Peyer's patch (tissue), 4 donors: ENCODE results near the gene P2RY11. TPM values are rescaled to one million over a fixed set of nuclear protein-coding genes. Genes with fewer than 3 reads are reported as not detected.

Experiments used
- DNase-seq, 3 donors: peaks; one replicate each; pipeline ENCODE4 v3.0.0-alpha.2; 2017 to 2019
- H3K27ac ChIP-seq, 4 donors: fragments of 200-600 bp; sonication (generic); one replicate each; pipeline ENCODE4 v1.5.1; 2016 to 2019
- H3K27me3 ChIP-seq, 2 donors: fragments of 200-600 bp; sonication (generic); one replicate each; pipeline ENCODE4 v1.5.1; 2019
- H3K36me3 ChIP-seq, 3 donors: fragments of 200-600 bp; sonication (generic); one replicate each; pipeline ENCODE4 v1.5.1; 2016 to 2019
- H3K4me1 ChIP-seq, 4 donors: fragments of 200-600 bp; sonication (generic); one replicate each; pipeline ENCODE4 v1.5.1; 2016 to 2019
- H3K4me3 ChIP-seq, 4 donors: fragments of 200-600 bp; sonication (generic); 1 replicate in 3 of 4; 2 replicates in 1 of 4; pipeline ENCODE4 v1.5.1; 2016 to 2019; ENCODE audit warnings: mild to moderate bottlenecking in 1 of 4
- H3K9me3 ChIP-seq, 4 donors: fragments of 200-600 bp; sonication (generic); one replicate each; pipeline ENCODE4 v1.5.1; 2016 to 2019; ENCODE audit warnings: mild to moderate bottlenecking in 1 of 4
- POLR2A ChIP-seq, 2 donors: fragments of 450-650 bp; IDR thresholded peaks; one replicate each; pipeline ENCODE4 v1.5.1; 2017; ENCODE audit warnings: antibody characterized with exemption in 2 of 2, mild to moderate bottlenecking in 2 of 2, moderate library complexity in 2 of 2
- total RNA-seq, 4 donors: library from RNA; depleted of rRNA; stranded (reverse); fragments of >200 nt; gene quantifications; one replicate each; pipeline ENCODE4 v1.1.0, GENCODE V29; 2016
- TF ChIP-seq, protein P1 (sequence below), 6 experiments: fragments of 450-650 bp in 4 of 6; fragments of 200-600 bp in 2 of 6; sonication (generic) in 1 of 6; IDR thresholded peaks; one replicate each; pipeline ENCODE4 v1.5.1; 2017 to 2019; ENCODE audit warnings: antibody characterized with exemption in 6 of 6, mild to moderate bottlenecking in 3 of 6, moderate library complexity in 1 of 6

P2RY11 gene
- total RNA-seq, 4 donors from 2014 or later: 7.0 to 21.5 (median 11.6) TPM

DNA sequence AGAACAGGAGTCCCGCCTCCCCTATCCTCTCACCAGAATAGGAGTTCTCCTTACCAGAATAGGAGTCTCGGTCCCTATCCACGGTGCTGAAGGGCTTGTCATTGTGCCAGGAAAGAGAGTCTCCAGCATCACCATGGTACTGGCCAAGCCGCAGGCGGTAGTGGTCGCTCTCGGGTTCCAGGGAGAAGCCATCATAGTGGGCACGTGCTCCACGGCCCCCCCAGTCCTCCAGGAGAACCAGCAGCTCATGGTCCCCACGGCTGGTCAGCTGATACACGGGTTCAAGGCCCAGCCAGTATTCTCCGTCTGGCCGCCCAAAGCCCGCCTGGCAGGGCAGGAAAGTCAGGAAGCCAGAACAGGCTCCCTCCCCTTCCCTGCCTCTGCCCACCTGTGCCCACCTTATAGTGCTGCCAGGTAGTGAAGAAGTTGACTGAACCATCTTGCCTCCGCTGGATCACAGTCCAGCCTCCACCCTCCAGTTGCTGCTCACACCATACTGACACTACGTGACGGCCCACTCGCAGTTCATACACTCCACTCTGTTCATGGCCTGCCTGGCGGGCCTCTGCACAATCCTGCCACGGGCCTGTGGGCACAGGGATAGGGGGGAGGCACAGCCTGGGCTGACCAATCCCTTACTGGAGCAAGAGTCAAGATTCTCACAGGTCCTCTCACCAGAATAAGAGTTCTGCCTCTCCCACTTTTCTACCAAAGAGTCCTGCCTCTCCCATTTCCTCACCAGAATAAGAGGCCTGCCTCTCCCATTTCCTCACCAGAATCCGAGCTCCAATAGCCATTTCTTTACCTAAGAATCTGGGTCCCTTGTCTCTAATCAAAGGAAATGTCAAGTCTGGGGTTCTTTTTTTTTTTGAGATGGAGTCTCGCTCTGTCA, 18.0 kb upstream of the P2RY11 start:
- Histone ChIP-seq H3K4me3 (no peak overlapping the region), H3K9me3 (no peaks in the 10 kb centered on the region), H3K27me3 (no peaks in the 10 kb centered on the region), H3K36me3 (peaks cover 0 to 39% (median 0%) of the 10 kb centered on the region in 3 donors), H3K27ac (no peak overlapping the region), H3K4me1 (peaks cover 0 to 13% (median 5%) of the 10 kb centered on the region in 4 donors)
- peak in 1 of 3 donors; percentile 46 for DNase-seq
- TF ChIP-seq POLR2A (IDR thresholded peaks at IDR 0.05): no peak
- TF ChIP-seq, protein P1, sequence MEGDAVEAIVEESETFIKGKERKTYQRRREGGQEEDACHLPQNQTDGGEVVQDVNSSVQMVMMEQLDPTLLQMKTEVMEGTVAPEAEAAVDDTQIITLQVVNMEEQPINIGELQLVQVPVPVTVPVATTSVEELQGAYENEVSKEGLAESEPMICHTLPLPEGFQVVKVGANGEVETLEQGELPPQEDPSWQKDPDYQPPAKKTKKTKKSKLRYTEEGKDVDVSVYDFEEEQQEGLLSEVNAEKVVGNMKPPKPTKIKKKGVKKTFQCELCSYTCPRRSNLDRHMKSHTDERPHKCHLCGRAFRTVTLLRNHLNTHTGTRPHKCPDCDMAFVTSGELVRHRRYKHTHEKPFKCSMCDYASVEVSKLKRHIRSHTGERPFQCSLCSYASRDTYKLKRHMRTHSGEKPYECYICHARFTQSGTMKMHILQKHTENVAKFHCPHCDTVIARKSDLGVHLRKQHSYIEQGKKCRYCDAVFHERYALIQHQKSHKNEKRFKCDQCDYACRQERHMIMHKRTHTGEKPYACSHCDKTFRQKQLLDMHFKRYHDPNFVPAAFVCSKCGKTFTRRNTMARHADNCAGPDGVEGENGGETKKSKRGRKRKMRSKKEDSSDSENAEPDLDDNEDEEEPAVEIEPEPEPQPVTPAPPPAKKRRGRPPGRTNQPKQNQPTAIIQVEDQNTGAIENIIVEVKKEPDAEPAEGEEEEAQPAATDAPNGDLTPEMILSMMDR (IDR thresholded peaks at IDR 0.05): no peak

DNA sequence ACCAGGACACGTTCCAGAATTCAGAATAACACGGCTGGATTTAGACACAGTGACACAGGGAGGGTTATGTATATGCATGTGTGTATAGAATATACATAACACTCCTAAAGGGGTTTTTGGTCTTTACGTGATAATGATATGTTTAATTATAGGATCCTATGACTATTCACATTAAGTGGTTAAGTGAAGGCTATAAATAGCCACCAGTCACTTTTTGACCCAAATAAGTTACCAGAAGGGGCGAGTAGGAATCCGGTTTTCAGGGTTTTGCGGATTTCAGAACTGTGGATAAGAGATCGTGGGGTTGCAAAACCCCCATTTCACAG, 15.9 kb upstream of the P2RY11 start:
- Histone ChIP-seq H3K27me3 (no peaks in the 10 kb centered on the region), H3K36me3 (peaks cover 0 to 21% (median 0%) of the 10 kb centered on the region in 3 donors), H3K4me3 (peak overlapping the region; percentile 14 to 65 (median 38)), H3K27ac (peak overlapping the region; percentile 68 to 88 (median 77)), H3K9me3 (no peaks in the 10 kb centered on the region), H3K4me1 (peaks cover 0 to 13% (median 5%) of the 10 kb centered on the region in 4 donors)
- DNase-seq: no peak
- no peak for TF ChIP-seq POLR2A (IDR thresholded peaks at IDR 0.05)
- TF ChIP-seq, protein P1 (IDR thresholded peaks at IDR 0.05): no peak

DNA sequence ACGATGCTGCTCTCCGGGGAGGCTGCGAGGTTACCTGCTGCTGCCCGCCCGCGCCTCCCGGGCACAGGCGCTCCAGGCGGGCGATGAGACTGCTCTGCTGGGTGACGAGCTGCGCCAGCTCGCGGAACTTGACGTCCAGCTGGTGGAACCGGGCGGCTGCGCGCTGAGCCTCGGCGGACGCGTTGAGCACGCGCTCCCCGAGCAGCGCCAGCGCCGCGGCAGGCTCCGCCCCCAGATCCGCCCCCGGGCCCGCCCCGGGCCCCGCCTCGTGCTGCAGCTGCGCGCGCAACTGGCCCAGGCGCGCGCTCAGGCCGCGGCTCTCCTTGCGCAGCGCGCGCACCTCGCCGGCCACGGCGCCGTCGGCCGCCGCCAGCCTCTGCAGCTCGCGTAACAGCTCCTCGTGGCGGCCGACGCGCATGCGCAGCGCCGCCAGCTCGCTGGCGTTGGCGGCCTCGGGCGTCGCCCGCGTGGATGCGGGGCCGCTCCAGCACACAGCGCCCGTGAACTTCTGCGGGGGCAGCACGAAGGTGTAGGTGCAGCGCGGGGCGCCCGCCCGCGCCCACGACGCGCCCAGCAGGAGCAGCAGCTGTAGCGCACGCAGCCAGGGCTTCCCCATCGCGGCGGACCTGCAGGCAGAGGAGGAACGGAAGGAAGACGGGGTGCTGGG, 15.4 kb upstream of the P2RY11 start:
- H3K36me3 ChIP-seq: peaks cover 0 to 16% (median 0%) of the 10 kb centered on the region in 3 donors
- H3K9me3 ChIP-seq: no peaks in the 10 kb centered on the region
- H3K4me1 ChIP-seq: peaks cover 0 to 13% (median 5%) of the 10 kb centered on the region in 4 donors
- H3K4me3 ChIP-seq: peak overlapping the region; percentile 35 to 65 (median 58)
- TF ChIP-seq, protein P1 (IDR thresholded peaks at IDR 0.05): peak in 2 of 6 experiments; percentile 20 to 39
- peak; percentile 40 to 56 for TF ChIP-seq POLR2A (IDR thresholded peaks at IDR 0.05)
- H3K27ac ChIP-seq: peak overlapping the region; percentile 68 to 88 (median 81)
- no peaks in the 10 kb centered on the region for H3K27me3 ChIP-seq
- peak; percentile 81 to 95 (median 94) for DNase-seq

DNA sequence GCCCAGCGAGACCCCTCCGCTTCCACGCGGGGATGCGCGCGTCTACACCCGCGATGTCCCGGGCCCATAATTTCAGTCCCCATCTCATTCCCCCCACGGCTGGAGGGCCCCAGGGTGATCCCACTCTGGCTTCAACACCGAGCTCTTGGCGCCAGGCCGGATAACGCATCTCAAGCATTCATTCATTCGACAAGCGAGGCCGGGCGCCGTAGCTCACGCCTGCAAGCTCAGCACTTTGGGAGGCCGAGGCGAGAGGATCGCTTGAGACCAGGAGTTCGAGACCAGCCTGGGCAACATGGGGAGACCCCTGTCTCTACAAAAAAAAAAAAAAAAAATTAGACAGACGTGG, 14.9 kb upstream of the P2RY11 start:
- no peaks in the 10 kb centered on the region for H3K27me3 ChIP-seq
- H3K4me1 ChIP-seq: peaks cover 0 to 13% (median 7%) of the 10 kb centered on the region in 4 donors
- peaks cover 0 to 14% (median 0%) of the 10 kb centered on the region in 3 donors for H3K36me3 ChIP-seq
- peak; percentile 46 to 65 (median 55) for DNase-seq
- peak overlapping the region; percentile 35 to 65 (median 58) for H3K4me3 ChIP-seq
- peak overlapping the region; percentile 47 to 88 (median 81) for H3K27ac ChIP-seq
- H3K9me3 ChIP-seq: no peaks in the 10 kb centered on the region
- TF ChIP-seq, protein P1 (IDR thresholded peaks at IDR 0.05): no peak
- TF ChIP-seq POLR2A (IDR thresholded peaks at IDR 0.05): no peak

DNA sequence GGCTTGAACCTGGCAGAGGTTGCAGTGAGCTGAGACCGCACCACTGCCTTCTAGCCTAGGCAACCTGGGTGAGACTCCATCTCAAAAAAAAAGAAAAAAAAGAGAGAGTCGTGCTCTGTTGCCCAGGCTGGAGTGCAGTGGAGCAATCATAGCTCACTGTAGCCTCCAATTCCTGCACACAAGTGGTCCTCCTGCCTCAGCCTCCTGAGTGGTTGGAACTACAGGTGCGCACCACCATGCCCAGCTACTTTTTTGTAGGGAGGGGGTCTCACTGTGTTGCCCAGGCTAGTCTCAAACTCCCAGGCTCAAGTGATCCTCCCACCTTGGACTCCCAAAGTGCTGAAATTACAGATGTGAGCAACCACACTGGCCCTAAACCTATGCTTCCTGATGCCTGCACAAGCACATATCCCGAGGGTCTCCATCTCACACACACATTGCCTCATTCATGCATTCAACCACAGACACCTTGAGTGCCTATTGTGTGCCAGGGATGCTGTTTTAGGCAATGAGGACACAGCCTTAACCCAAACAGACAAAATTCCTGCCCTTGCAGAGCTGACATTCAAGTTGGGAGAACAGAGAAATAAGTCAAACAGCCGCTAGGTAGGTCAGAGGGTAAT, 11.2 kb upstream of the P2RY11 start:
- TF ChIP-seq POLR2A (IDR thresholded peaks at IDR 0.05): no peak
- TF ChIP-seq, protein P1 (IDR thresholded peaks at IDR 0.05): no peak
- Histone ChIP-seq H3K36me3 (no peaks in the 10 kb centered on the region), H3K9me3 (no peaks in the 10 kb centered on the region), H3K4me1 (peaks cover 0 to 28% (median 16%) of the 10 kb centered on the region in 4 donors), H3K27me3 (no peaks in the 10 kb centered on the region), H3K27ac (no peak overlapping the region), H3K4me3 (no peak overlapping the region)
- DNase-seq: no peak
